Fibroblast of upper back skin (primary cell): ENCODE measurements around the gene MYOM3.
A peak's percentile ranks its signal among the peaks of the same experiment; 100 is the strongest.

ENCODE experiments used
- DNase-seq: peaks from one replicate; pipeline ENCODE4 v3.0.0-alpha.2; 2013

MYOM3 gene

GRCh38 chr1:24111996-24112779, at the start of gene MYOM3:
Gene MYOM3, minus strand, starts transcription at chr1:24112135. Its CDS starts 3,499 bp downstream, at chr1:24108636.
- DNase-seq = peak; percentile 69

- no peak for DNase-seq
These were observed 49.3 kb upstream of the MYOM3 start for GRCh38 chr1:24161270-24161669.

- DNase-seq = no peak
These were observed 47.4 kb upstream of the MYOM3 start for GRCh38 chr1:24159366-24159765.

- DNase-seq = no peak
These were observed 46.1 kb upstream of the MYOM3 start for GRCh38 chr1:24157918-24158481.

- no peak for DNase-seq
These were observed 44.8 kb upstream of the MYOM3 start for GRCh38 chr1:24156542-24157260.

GRCh38 chr1:24155011-24155782, 43.3 kb upstream of the MYOM3 start:
- no peak for DNase-seq

GRCh38 chr1:24154215-24154614, 42.3 kb upstream of the MYOM3 start:
- DNase-seq = no peak

- DNase-seq = no peak
These were observed 40.9 kb upstream of the MYOM3 start for GRCh38 chr1:24152631-24153494.

- no peak for DNase-seq
These were observed 39.2 kb upstream of the MYOM3 start for GRCh38 chr1:24151175-24151533.

GRCh38 chr1:24150234-24151174, 38.6 kb upstream of the MYOM3 start:
- peak; percentile 67 for DNase-seq

GRCh38 chr1:24149866-24150233, 37.9 kb upstream of the MYOM3 start:
- DNase-seq = peak; percentile 34

GRCh38 chr1:24147816-24148215, 35.9 kb upstream of the MYOM3 start:
- no peak for DNase-seq

- DNase-seq = no peak
These were observed 35.3 kb upstream of the MYOM3 start for GRCh38 chr1:24147194-24147593.

- no peak for DNase-seq
These were observed 30.9 kb upstream of the MYOM3 start, which contains the start of gene IL22RA1 for GRCh38 chr1:24142546-24143534. Gene IL22RA1, minus strand, starts transcription at chr1:24143140. Its CDS starts 58 bp downstream, at chr1:24143082.

GRCh38 chr1:24141311-24141997, 29.5 kb upstream of the MYOM3 start:
- no peak for DNase-seq

GRCh38 chr1:24140741-24141181, 28.8 kb upstream of the MYOM3 start:
- no peak for DNase-seq

GRCh38 chr1:24139841-24140425, 28.0 kb upstream of the MYOM3 start:
- DNase-seq = no peak

- no peak for DNase-seq
These were observed 27.2 kb upstream of the MYOM3 start for GRCh38 chr1:24139222-24139489.
